Measurements from ENCODE around the gene ADARB1.

The ADARB1 gene

GRCh38 chr21:45089964-45090363 is 15.6 kb downstream of the ADARB1 start:
- no peak for TF ChIP-seq CTCF (IDR thresholded peaks at IDR 0.05; ENCODE audit: insufficient read depth, missing control alignments)
- FAIRE-seq (no peak), DNase-seq (ENCODE audit: insufficient read length, low spot score) (no peak)

GRCh38 chr21:45090966-45091365 is 16.6 kb downstream of the ADARB1 start:
- no peak for TF ChIP-seq CTCF (IDR thresholded peaks at IDR 0.05; ENCODE audit: insufficient read depth, missing control alignments)
- FAIRE-seq (no peak), DNase-seq (ENCODE audit: insufficient read length, low spot score) (no peak)

- DNase-seq (ENCODE audit: insufficient read length, low spot score): no peak
- no peak for FAIRE-seq
- no peak for TF ChIP-seq CTCF (IDR thresholded peaks at IDR 0.05; ENCODE audit: insufficient read depth, missing control alignments)
Measured at GRCh38 chr21:45091550-45092322, 17.4 kb downstream of the ADARB1 start.

GRCh38 chr21:45093035-45093532 is 18.7 kb downstream of the ADARB1 start:
- TF ChIP-seq CTCF (IDR thresholded peaks at IDR 0.05; ENCODE audit: insufficient read depth, missing control alignments): no peak
- DNase-seq (ENCODE audit: insufficient read length, low spot score) (no peak), FAIRE-seq (no peak)

- FAIRE-seq: no peak
- DNase-seq (ENCODE audit: insufficient read length, low spot score): no peak
- TF ChIP-seq CTCF (IDR thresholded peaks at IDR 0.05; ENCODE audit: insufficient read depth, missing control alignments): no peak
Measured at GRCh38 chr21:45094412-45094811, 20.0 kb downstream of the ADARB1 start.

- FAIRE-seq: no peak
- DNase-seq (ENCODE audit: insufficient read length, low spot score): no peak
- TF ChIP-seq CTCF (IDR thresholded peaks at IDR 0.05; ENCODE audit: insufficient read depth, missing control alignments): no peak
Measured at GRCh38 chr21:45095505-45095904, 21.1 kb downstream of the ADARB1 start.

GRCh38 chr21:45096217-45096616 is 21.8 kb downstream of the ADARB1 start:
- no peak for TF ChIP-seq CTCF (IDR thresholded peaks at IDR 0.05; ENCODE audit: insufficient read depth, missing control alignments)
- no peak for DNase-seq (ENCODE audit: insufficient read length, low spot score)
- no peak for FAIRE-seq
